OCI-LY3 (cell line): ENCODE measurements around the gene CDKN2B.

Experiments
- CTCF ChIP-seq: fragments of 200-600, 300-600 bp; sonication (generic); IDR thresholded peaks from 2 replicates; pipeline ENCODE4 v1.5.1; 2014; ENCODE audit warnings: antibody characterized with exemption, low read length, low read depth
- EZH2phosphoT487 ChIP-seq: fragments of 200-600 bp; shearing (Covaris generic); IDR thresholded peaks from 2 replicates; pipeline ENCODE4 v1.6.1; 2018; ENCODE audit warnings: antibody characterized with exemption, mixed run types, low read depth

GRCh38 chr9:22033012-22033630, 24.0 kb upstream of the CDKN2B start:
- TF ChIP-seq CTCF (no peak), EZH2phosphoT487 (no peak)
